Measurements from ENCODE around the gene GLI2. TPM values are rescaled to one million over a fixed set of nuclear protein-coding genes. Genes with fewer than 3 reads are reported as not detected.

GLI2 gene
- polyA plus RNA-seq, 3 donors: not detected

DNA sequence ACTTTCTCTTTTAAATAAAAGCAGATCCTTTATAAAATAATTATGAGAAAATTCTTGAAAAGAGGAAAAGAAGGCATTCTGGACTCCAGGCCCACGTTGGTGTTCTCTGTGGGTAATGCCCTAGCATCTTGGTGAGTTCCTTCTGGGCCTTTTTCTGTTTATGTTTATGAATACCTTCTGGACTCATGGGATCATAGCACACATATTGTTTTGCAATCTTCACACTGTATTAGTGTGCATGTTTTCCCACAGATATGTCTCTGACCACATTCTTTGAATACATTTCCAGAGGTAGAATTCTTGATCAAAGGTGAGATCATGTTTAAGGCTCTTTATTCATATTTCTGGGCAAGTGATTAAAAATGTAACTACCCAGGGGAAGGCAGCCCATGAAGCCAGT, 15.9 kb downstream of the GLI2 start:
- H3K27me3 ChIP-seq (ENCODE audit: control insufficient read depth in 2 of 2, insufficient read depth in 2 of 2, low read length in 2 of 2): peaks cover 0 to 3% of the 10 kb centered on the region in 2 donors
- no peak overlapping the region for H3K4me3 ChIP-seq (replicated peaks in 1 of 3; ENCODE audit: low read depth in 2 of 3, low read length in 3 of 3)
- intact Hi-C loops (cut with micrococcal nuclease): no loop called here
- H3K4me1 Mint-ChIP-seq: no peaks in the 10 kb centered on the region
- H3K4me3 Mint-ChIP-seq: no peak overlapping the region
- H3K36me3 Mint-ChIP-seq: no peaks in the 10 kb centered on the region
- H3K4me1 ChIP-seq (ENCODE audit: control insufficient read depth in 1 of 2, insufficient read depth in 2 of 2, low read length in 2 of 2): no peaks in the 10 kb centered on the region
- H3K9me3 ChIP-seq (replicated peaks in 1 of 2; ENCODE audit: control insufficient read depth in 1 of 2, insufficient read depth in 1 of 2, low read length in 2 of 2): no peaks in the 10 kb centered on the region
- H4K20me1 ChIP-seq (ENCODE audit: insufficient read depth, low read length): no peaks in the 10 kb centered on the region
- H3K9ac ChIP-seq (ENCODE audit: insufficient read depth, low read length, poor library complexity, severe bottlenecking): no peak overlapping the region
- H3K4me2 ChIP-seq (replicated peaks; ENCODE audit: extremely low read depth, low read length, poor library complexity, severe bottlenecking): no peak overlapping the region
- no peak for DNase-seq
- no peaks in the 10 kb centered on the region for H3K79me2 ChIP-seq (ENCODE audit: insufficient read depth, low read length)
- H3K9me3 Mint-ChIP-seq: peaks cover 0 to 6% (median 0%) of the 10 kb centered on the region in 7 donors
- no peak overlapping the region for H3K27ac ChIP-seq (ENCODE audit: low read depth in 1 of 2, low read length in 2 of 2)
- peaks cover 3 to 12% (median 5%) of the 10 kb centered on the region in 3 donors for H3K27me3 Mint-ChIP-seq (ENCODE audit: low read depth in 3 of 3)
- H3K36me3 ChIP-seq (replicated peaks in 1 of 2; ENCODE audit: control insufficient read depth in 1 of 2, insufficient read depth in 2 of 2, low read length in 2 of 2): no peaks in the 10 kb centered on the region
- no peak for TF ChIP-seq CTCF (IDR thresholded peaks at IDR 0.05)
- no peak overlapping the region for H2AFZ ChIP-seq (ENCODE audit: insufficient read depth, low read depth, low read length, poor library complexity, severe bottlenecking)
- WGBS (ENCODE audit: insufficient coverage): no CpG with 5 or more reads among the region's 1 CpG
- no peak overlapping the region for H3K27ac Mint-ChIP-seq

DNA sequence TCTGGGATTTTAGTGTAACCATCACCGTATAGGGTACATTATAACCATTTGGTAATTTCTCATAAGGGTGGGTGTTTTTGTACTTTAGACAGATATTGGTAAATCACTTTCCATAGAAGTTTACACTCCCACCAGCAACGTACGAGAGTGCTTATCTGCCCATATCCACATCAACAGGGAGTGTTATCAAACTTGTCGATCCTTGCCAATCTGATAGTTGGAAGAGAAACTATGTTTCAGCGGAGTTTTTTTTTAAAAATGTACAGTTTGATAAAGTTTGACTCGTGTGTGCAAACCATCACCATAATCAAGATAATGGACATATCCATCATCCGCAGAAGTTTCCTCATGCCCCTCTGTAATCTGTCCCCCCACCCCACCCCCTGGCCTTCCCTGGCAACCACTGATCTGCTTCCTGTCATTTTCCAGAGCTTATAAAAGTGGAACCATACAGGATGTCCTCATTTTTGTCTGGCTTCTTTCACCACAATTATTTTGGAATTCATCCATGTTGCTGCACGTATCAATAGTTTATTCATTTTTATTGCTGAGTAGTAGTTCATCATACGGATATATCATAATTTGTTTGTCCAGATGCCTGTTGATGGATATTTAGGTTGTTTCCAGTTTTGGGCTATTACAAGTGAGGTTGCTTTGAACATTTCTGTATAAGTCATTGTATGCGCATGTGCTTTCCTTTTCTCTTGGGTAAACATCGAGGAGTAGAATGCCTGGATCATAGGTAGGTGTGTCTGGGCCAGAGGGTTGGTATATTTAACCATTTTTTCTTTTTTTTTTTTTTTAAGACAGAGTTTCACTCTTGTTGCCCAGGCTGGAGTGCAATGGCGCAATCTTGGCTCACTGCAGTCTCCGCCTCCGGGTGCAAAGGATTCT, 18.6 kb downstream of the GLI2 start:
- intact Hi-C loops (cut with micrococcal nuclease): no loop called here

More for the DNA sequence above, 18.6 kb downstream of the GLI2 start:
- Histone ChIP-seq H2AFZ (ENCODE audit: insufficient read depth, low read depth, low read length, poor library complexity, severe bottlenecking) (no peak overlapping the region), H4K20me1 (ENCODE audit: insufficient read depth, low read length) (no peaks in the 10 kb centered on the region), H3K9me3 (replicated peaks in 1 of 2; ENCODE audit: control insufficient read depth in 1 of 2, insufficient read depth in 1 of 2, low read length in 2 of 2) (no peaks in the 10 kb centered on the region), H3K79me2 (ENCODE audit: insufficient read depth, low read length) (no peaks in the 10 kb centered on the region), H3K27me3 (ENCODE audit: control insufficient read depth in 2 of 2, insufficient read depth in 2 of 2, low read length in 2 of 2) (no peaks in the 10 kb centered on the region), H3K27ac (ENCODE audit: low read depth in 1 of 2, low read length in 2 of 2) (no peak overlapping the region), H3K4me3 (replicated peaks in 1 of 3; ENCODE audit: low read depth in 2 of 3, low read length in 3 of 3) (no peak overlapping the region), H3K9ac (ENCODE audit: insufficient read depth, low read length, poor library complexity, severe bottlenecking) (no peak overlapping the region), H3K36me3 (replicated peaks in 1 of 2; ENCODE audit: control insufficient read depth in 1 of 2, insufficient read depth in 2 of 2, low read length in 2 of 2) (no peaks in the 10 kb centered on the region), H3K4me1 (ENCODE audit: control insufficient read depth in 1 of 2, insufficient read depth in 2 of 2, low read length in 2 of 2) (no peaks in the 10 kb centered on the region), H3K4me2 (replicated peaks; ENCODE audit: extremely low read depth, low read length, poor library complexity, severe bottlenecking) (no peak overlapping the region)
- Mint-ChIP-seq H3K9me3 (peaks cover 0 to 7% (median 2%) of the 10 kb centered on the region in 7 donors), H3K4me1 (no peaks in the 10 kb centered on the region), H3K36me3 (no peaks in the 10 kb centered on the region), H3K27me3 (ENCODE audit: low read depth in 3 of 3) (peaks cover 3 to 20% (median 10%) of the 10 kb centered on the region in 3 donors), H3K27ac (no peak overlapping the region), H3K4me3 (no peak overlapping the region)
- 100% methylated on average over 2 of the region's 14 CpGs for WGBS (ENCODE audit: insufficient coverage)
- DNase-seq: no peak
- TF ChIP-seq CTCF (IDR thresholded peaks at IDR 0.05): no peak

Measured in CD14-positive monocyte (primary cell).